Glutamatergic neuron (in vitro differentiated cells): ENCODE data around the gene ALDOC. TPM values are rescaled to one million over a fixed set of nuclear protein-coding genes. Genes with fewer than 3 reads are reported as not detected.

ENCODE experiments used
- DNase-seq: peaks from one replicate; pipeline ENCODE4 v3.0.0; 2022
- H3K27ac Mint-ChIP-seq: one replicate; pipeline ENCODE4 v1.8.0; 2020; ENCODE audit warnings: mild to moderate bottlenecking, mixed read lengths, inconsistent platforms; ENCODE audit not compliant: unreplicated experiment
- H3K27me3 Mint-ChIP-seq: one replicate; pipeline ENCODE4 v1.8.0; 2020; ENCODE audit warnings: mild to moderate bottlenecking, moderate library complexity, mixed read lengths, inconsistent platforms; ENCODE audit not compliant: unreplicated experiment
- H3K36me3 Mint-ChIP-seq: one replicate; pipeline ENCODE4 v1.8.0; 2020; ENCODE audit warnings: mild to moderate bottlenecking, mixed read lengths, inconsistent platforms; ENCODE audit not compliant: unreplicated experiment
- H3K4me1 Mint-ChIP-seq: one replicate; pipeline ENCODE4 v1.8.0; 2020; ENCODE audit warnings: mild to moderate bottlenecking, low read depth, mixed read lengths, inconsistent platforms; ENCODE audit not compliant: unreplicated experiment
- H3K4me3 Mint-ChIP-seq: one replicate; pipeline ENCODE4 v1.8.0; 2020; ENCODE audit warnings: mild to moderate bottlenecking, mixed read lengths, inconsistent platforms; ENCODE audit not compliant: unreplicated experiment
- H3K9me3 Mint-ChIP-seq: one replicate; pipeline ENCODE4 v1.8.0; 2020; ENCODE audit warnings: mild to moderate bottlenecking, moderate library complexity, mixed read lengths, inconsistent platforms; ENCODE audit not compliant: unreplicated experiment
- total RNA-seq: library from RNA; stranded (reverse); fragmentation: NEBNext Ultra II Directional; extraction: Animal tissue kit (Norgen Biotek cat#: 25700); gene quantifications from one replicate; pipeline ENCODE4 v1.2.1, GENCODE V29; 2021; ENCODE audit not compliant: unreplicated experiment
- TF ChIP-seq, protein P1 (sequence below): fragments of 200-600 bp; sonication (generic); IDR thresholded peaks from one replicate; pipeline ENCODE4 v1.5.0; 2021; ENCODE audit not compliant: partially characterized antibody, unreplicated experiment

Gene ALDOC
- total RNA-seq, 1 donor from 2014 or later, result 50.9 TPM

DNA sequence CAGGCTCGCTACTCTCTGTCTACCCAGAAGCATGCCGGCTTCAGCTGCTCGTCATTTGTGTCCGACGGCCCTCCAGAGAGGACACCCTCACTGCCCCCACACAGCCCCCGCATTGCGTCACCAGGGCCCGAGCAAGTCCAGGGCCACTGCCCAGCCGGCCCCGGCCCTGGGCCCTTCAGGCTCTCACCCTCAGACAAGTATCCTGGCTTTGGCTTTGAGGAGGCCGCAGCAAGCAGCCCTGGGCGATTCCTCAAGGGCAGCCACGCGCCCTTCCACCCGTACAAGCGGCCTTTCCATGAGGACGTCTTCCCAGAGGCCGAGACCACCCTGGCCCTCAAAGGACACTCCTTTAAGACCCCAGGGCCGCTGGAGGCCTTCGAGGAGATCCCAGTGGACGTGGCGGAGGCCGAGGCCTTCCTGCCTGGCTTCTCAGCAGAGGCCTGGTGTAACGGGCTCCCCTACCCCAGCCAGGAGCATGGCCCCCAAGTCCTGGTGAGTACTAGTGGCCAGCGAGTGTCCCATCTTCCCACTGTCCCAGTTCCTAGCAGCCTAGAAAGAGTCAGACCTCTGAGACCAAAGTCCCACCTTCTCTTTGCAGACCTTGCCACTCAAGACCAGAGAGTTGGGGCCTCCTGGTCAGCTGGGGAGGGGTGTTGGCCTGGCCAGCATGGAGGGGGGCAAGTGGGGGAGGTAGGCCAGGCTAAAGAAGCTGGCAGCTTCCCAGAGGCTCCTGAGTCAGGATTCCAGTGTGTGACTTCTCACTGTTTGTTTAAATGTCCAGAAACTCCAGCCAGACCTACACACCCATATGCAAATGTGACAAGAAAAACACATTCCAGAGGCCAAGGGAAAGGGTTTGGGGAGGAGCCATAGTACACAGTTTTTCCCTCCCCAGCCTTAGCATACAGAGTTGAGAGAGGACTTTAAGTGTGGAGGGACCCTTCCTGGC lies 51.9 kb downstream of the ALDOC start:
- peaks cover 6% of the 10 kb centered on the region for H3K27me3 Mint-ChIP-seq
- H3K9me3 Mint-ChIP-seq, result peaks cover 6% of the 10 kb centered on the region
- H3K4me3 Mint-ChIP-seq, result no peak overlapping the region
- H3K27ac Mint-ChIP-seq, result no peak overlapping the region
- H3K36me3 Mint-ChIP-seq, result no peaks in the 10 kb centered on the region
- TF ChIP-seq, protein P1, sequence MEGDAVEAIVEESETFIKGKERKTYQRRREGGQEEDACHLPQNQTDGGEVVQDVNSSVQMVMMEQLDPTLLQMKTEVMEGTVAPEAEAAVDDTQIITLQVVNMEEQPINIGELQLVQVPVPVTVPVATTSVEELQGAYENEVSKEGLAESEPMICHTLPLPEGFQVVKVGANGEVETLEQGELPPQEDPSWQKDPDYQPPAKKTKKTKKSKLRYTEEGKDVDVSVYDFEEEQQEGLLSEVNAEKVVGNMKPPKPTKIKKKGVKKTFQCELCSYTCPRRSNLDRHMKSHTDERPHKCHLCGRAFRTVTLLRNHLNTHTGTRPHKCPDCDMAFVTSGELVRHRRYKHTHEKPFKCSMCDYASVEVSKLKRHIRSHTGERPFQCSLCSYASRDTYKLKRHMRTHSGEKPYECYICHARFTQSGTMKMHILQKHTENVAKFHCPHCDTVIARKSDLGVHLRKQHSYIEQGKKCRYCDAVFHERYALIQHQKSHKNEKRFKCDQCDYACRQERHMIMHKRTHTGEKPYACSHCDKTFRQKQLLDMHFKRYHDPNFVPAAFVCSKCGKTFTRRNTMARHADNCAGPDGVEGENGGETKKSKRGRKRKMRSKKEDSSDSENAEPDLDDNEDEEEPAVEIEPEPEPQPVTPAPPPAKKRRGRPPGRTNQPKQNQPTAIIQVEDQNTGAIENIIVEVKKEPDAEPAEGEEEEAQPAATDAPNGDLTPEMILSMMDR, result no peak
- no peak for DNase-seq
- peaks cover 17% of the 10 kb centered on the region for H3K4me1 Mint-ChIP-seq

DNA sequence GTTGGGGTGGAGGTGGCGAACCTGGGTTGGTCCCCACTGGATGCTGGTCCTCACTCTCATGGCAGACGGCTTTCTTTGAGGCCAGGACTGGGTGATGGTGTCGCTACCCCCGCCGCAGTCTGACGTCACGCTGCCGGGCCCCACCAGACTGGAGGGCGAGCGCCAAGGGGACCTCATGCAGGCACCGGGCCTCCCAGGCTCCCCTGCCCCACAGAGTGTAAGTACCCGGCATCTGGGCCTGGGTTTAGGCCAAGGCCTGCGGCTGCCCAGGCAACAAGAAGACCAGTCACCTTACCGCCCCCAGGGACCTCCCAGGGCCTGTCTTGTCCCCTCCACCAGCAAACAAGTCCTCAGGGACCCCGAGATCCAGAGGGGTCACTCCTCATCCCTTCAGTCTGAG lies 52.8 kb downstream of the ALDOC start:
- Mint-ChIP-seq H3K27me3 (peaks cover 6% of the 10 kb centered on the region), H3K4me3 (no peak overlapping the region), H3K4me1 (peaks cover 10% of the 10 kb centered on the region), H3K27ac (no peak overlapping the region), H3K36me3 (peaks cover 2% of the 10 kb centered on the region), H3K9me3 (peaks cover 6% of the 10 kb centered on the region)
- TF ChIP-seq, protein P1, result no peak
- no peak for DNase-seq

- Mint-ChIP-seq H3K4me1 (peaks cover 6% of the 10 kb centered on the region), H3K36me3 (peaks cover 8% of the 10 kb centered on the region), H3K4me3 (no peak overlapping the region), H3K9me3 (peaks cover 9% of the 10 kb centered on the region), H3K27me3 (peaks cover 6% of the 10 kb centered on the region), H3K27ac (no peak overlapping the region)
- TF ChIP-seq, protein P1, result no peak
- no peak for DNase-seq
These were observed 53.5 kb downstream of the ALDOC start for GRCh38 chr17:28523186-28523585.

Other genes starting within 250 kb of the ALDOC start
- 43.9 TPM for gene IFT20, start 241.4 kb downstream of the ALDOC start, total RNA-seq
- gene TNFAIP1, start 241.1 kb downstream of the ALDOC start, total RNA-seq, result 111 TPM
- gene POLDIP2, start 219.4 kb downstream of the ALDOC start, total RNA-seq, result 73.5 TPM
- gene SEBOX, start 211.7 kb downstream of the ALDOC start, total RNA-seq, result not detected
- gene VTN, start 206.6 kb downstream of the ALDOC start, total RNA-seq, result 0.25 TPM
- 100 TPM for gene SARM1, start 205.2 kb downstream of the ALDOC start, total RNA-seq
- gene SLC46A1, start 170.7 kb downstream of the ALDOC start, total RNA-seq, result 6.3 TPM
- not detected for gene SLC13A2, start 103.3 kb downstream of the ALDOC start, total RNA-seq
- gene FOXN1, start 70.5 kb downstream of the ALDOC start, total RNA-seq, result not detected
- 57.2 TPM for gene UNC119, start 24.3 kb downstream of the ALDOC start, total RNA-seq
- 63.1 TPM for gene PIGS, start 5.4 kb downstream of the ALDOC start, total RNA-seq
- gene SPAG5, start 22.1 kb upstream of the ALDOC start, total RNA-seq, result 31.5 TPM
- 44.5 TPM for gene RSKR, start 37.3 kb upstream of the ALDOC start, total RNA-seq
- gene BLTP2, start 68.3 kb upstream of the ALDOC start, total RNA-seq, result 181 TPM
- gene SDF2, start 85.0 kb upstream of the ALDOC start, total RNA-seq, result 54.3 TPM
- gene SUPT6H, start 85.3 kb upstream of the ALDOC start, total RNA-seq, result 108 TPM
- gene PROCA1, start 135.0 kb upstream of the ALDOC start, total RNA-seq, result 36.5 TPM
- 54.3 TPM for gene RAB34, start 141.0 kb upstream of the ALDOC start, total RNA-seq
- 627 TPM for gene RPL23A, start 143.1 kb upstream of the ALDOC start, total RNA-seq
- gene TLCD1, start 149.3 kb upstream of the ALDOC start, total RNA-seq, result 8.2 TPM
- 5.9 TPM for gene NEK8, start 151.9 kb upstream of the ALDOC start, total RNA-seq
- gene TRAF4, start 167.1 kb upstream of the ALDOC start, total RNA-seq, result 373 TPM